HG02970 (cell line): ENCODE measurements around the gene GCH1.
A peak's percentile ranks its signal among the peaks of the same experiment; 100 is the strongest.
"Not testable (repeated sequence)": the region's sequence is repeated elsewhere in the genome, so short reads cannot be mapped to it uniquely, and the experiment has no call there.

Experiments
- ATAC-seq: cut with Tn5 transposase; IDR thresholded peaks from one replicate; pipeline ENCODE4 v1.9.1; 2021; ENCODE audit warnings: mild to moderate bottlenecking, moderate library complexity, moderate number of reproducible peaks; ENCODE audit not compliant: unreplicated experiment, low FRiP score

GCH1 gene

DNA sequence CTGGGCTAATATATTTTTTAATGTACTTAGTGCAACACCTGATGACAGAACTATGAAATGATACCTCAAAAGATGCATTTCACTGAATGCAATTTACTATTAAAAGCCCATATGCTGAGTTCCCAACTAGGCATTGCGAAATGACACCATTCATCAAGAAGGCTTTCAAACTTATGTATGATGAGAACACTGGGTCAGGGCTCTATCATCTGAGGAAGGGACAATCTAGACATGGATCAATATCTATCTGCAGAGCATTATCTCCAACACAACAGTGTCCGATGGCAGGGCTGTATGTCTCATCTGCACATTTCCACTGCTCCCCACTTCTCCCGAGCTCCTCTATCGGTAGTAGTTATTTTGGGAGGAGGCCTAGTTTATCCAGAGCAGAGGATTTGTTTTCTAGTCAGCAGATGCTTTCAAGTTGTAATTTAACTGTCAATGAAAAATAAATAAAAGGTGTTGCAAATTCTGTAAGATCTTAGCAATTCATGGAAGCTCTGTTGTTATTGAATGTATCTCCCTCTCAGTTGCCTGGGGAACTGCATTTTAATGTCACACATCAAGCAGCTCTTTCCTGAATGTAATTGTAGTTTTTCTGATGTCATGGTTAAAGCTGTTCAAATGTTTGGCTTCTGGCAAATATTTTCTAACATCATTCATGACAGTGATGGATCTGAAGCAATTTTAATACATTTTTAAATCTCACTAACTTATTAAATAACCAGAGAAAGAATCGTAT is 7.4 kb upstream of the GCH1 start:
- no peak for ATAC-seq

DNA sequence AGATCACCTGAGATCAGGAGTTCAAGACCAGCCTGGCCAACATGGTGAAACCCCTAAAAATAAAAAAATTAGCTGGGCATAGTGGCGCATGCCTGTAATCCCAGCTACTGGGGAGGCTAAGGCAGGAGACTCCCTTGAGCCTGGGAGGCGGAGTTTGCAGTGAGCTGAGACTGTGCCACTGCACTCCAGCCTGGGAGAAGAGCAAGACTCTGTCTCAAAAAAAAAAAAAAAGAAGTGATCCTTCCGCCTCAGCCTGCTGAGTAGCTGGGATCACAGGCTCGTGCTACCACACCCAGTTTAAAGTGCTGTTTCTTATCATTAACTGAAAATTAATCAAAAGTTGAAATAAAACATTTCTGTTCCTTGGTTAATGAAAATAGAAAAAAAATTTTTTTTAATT is 6.3 kb upstream of the GCH1 start:
- not testable (repeated sequence) for ATAC-seq

DNA sequence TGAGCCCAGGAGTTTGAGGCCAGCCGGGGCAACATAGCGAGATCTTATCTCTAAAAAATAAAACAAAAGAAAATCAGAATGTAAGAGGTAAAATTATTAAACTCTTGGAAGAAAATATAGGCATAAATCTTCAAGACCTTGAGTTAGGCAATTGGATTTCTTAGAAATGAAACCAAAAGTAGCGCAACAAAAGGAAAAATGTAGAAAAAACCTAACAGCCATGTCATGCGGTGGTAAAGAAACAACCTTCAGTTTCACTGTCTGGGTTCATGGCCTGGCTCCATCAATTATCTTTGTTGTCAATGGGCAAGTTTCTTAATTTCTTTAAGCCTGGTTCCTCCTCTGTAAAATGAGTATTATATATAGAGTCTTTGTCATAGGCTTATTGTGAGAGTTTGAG is 5.6 kb upstream of the GCH1 start:
- ATAC-seq: no peak

DNA sequence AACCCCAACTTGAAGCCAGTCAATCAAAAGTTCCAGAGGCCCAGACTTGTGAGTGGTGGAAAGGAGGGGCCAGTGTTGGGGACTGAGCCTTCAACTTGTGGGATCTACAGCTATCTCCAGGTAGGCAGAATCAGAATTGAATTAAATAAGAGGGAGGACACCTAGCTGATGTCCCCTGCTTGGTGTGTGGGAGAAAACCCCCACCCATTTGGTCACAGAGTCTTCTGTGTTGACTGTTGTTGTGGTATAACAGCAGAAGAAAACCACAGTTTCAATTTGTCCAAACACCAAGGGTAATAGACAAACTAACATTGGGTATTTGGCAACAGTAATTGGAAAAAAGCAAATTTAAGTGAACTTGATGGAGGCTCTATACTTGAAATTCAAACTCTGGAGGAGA is 3.4 kb upstream of the GCH1 start:
- no peak for ATAC-seq

DNA sequence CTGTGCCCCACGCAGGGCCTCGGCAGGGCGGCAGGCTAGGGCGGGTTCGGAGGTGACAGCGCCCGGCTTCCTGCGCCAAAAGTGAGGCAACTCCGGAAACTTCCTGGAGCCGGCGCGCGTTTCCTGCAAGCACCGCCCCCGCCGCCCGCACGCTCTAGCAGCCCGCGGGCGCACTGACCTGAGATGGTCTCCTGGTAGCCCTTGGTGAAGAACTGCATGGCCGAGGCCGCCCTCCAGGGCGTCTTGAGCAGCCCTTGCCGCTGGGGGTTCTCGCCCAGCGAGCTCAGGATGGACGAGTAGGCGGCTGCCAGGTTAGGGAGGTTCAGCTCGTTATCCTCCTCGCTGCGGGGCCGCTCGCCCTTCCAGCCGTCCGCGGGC is 494 bp downstream of the GCH1 start:
- ATAC-seq: peak; percentile 40

DNA sequence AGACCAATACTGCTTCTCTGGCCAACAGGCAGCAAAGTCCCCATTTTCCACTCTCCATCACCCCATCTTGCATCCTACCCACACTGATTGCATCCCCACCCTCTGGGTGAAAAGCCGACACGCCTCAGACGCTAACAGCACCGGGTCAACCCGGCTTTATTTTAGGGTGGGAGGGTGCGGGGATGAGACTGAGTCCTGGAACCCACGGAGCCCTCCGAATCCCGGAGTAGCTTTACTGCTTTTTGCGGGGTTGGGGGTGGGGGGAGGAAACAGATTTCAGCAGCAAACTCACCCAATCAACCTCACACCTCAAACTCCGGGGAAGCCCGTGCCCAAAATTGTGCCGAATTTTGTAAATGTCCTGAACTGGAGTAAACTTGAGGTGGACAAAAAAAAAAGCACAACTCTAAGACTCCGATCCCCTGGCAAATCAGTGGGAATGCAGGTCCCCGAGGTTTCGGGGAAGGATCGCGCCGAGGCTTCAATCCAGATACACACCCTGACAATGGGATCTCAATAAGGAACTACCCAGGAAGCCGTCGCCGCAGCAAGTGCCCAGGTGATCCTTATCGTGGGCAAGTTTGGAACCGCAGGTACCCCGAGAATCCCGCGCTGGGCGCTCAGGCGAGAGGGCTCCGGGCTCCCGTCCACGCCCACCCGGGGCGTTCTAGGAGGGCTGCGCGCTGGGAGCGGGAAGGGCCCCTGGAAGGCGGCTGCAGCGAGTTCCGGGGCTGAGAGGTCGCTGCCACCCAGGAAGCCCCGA is 1.1 kb downstream of the GCH1 start:
- ATAC-seq: no peak

DNA sequence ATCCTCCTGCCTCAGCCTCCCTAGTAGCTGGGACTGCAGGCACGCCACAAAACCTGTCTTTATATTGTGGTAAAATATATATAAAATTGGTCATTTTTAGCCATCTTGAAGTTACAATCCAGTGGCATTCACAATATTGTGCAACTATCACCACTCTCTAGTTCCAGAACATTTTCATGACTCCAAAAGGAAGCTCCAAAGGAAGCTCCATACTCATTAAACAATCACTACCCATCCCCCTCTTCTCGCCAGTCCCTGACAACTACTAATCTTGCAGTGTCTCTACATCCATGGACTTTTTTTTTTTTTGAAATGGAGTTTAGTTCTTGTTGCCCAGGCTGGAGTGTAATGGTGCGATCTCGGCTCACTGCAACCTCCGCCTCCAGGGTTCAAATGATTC is 3.1 kb downstream of the GCH1 start:
- no peak for ATAC-seq

DNA sequence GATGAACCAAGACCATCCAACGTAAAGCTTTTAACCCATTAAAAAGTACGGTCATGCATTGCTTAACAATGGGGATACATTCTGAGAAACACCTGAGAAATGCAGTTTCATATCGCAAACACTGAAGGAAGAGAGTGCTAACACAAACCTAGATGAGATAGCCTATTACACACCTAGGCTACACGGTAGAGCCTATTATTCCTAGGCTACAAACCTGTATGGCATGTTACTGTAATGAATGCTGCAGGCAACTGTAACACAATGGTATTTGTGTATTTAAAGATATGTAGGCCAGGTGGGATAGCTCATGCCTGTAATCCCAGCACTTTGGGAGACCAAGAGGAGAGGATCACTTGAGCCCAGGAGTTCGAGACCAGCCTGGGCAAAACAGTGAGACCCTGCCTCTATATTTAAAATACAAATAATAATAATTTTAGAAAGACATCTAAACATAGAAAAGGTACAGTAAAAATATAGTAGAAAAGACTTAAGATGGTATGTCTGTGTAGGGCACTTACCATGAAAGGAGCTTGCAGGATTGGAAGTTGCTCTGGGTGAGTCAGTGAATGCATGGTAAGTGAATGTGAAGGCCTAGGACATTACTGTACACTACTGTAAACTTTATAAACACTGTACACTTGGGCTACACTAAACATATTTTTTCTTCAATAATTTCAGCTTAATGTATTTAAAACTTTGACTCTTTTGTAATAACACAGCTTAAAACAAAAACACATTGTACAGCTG is 4.6 kb downstream of the GCH1 start:
- not testable (repeated sequence) for ATAC-seq

DNA sequence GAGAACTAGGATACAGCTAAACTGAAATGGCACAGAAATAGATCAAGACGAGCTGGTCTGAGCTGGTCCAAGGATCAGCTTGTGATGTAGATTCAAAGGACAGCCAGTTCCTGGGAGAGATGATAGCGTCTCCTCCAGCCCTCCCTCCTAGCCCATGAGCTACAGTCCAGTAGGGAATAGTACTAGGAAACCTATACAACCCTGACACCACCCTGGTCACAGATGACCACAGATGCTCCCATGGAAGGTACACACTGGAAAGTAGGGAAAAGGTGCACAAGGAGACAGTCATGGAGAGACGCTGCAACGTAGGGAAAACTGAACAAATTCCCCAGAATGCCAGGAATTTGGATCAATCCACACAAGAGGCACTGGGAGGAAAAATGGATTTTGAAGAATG is 6.9 kb downstream of the GCH1 start:
- ATAC-seq: no peak

DNA sequence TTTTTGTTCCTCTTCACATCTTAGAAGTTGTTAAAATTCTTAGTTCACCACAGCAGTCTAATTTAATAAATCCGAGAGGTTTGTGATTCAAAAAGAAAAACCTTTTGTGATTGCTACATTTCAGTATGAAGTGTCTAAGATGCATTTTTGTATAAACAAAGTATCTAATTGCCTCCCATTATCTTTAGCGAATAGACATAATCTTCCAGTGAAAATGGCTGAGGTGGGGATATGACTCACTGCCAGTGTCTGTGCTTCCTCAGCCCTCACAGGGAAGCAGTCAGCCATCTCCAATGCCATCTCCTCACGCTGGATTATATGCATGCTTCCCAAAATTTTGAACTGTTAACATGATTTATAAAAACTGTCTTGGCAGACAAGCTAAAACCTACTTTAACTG is 7.6 kb downstream of the GCH1 start:
- no peak for ATAC-seq

DNA sequence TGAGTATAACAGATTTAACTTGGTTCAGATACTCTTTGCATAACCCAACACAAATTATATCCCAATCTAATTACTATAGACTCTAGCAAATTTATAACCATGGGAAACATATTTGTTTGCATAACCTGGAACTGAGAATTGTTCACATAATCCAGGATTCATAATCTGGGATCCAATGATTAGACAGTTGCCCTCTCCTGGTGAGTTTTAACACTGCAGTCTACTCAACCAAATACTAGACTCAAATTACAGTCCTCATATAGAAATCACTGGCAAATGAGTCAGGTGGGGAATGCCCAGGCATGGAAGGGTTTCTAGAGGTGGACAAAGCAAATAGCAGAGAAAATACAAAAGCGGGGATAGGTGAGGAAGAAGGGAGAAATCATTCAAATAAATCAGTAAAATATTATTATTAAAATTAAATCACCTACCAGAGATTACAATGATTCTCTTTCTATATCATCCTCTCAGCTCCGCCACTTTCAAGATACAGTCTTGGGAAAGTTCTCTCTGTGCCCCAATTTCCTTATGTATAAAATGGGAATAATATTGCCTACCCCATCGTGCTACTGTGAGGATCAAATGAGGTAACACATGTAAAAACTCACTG is 9.4 kb downstream of the GCH1 start:
- no peak for ATAC-seq

DNA sequence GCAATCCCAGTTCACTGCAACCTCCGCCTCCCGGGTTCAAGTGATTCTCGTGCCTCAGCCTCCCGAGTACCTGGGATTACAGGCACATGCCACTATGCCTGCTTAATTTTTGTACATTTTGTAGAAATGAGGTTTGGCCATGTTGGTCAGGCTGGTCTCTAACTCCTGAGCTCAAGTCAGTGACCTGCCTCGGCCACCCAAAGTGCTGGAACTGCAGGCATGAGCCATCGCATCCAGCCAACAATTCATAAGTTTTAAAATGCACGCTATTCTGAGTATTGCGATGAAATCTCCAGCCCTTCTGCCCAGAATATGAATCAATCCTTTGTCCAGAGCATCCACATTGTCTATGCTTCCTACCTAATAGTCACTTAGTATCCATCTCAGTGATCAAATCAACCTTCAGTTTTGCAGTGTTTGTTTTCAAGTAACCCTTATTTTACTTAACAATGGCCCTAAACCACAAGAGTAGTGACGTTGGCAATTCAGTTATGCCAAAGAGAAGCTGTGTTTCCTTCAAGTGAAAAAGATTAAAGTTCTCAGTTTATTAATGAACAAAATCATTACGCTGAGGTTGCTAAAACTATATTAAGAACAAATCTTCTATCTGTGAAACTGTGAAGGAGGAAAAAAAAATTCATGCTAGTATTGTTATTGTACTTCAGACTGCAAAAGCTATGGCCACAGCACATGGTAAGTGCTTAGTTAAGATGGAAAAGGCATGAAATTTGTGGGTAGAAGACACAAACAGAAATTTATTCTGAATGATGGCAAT is 11.0 kb downstream of the GCH1 start:
- no peak for ATAC-seq

DNA sequence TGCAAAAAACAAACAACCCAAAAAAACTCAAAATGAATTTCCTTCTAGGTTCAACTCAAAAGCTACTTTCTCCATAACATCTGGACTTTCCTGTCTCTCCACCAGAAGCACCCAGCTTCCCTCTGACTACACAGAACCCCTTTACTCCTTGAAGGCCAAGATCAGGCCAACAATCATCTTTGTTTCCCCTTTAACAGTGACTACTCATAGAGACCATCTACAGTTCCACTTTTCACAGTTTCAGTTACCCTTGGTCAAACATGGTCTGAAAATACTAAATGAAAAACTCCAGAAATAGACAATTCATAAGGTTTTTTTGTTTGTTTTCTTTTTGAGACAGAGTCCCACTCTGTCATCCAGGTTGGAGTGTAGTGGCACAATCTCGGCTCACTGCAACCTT is 11.8 kb downstream of the GCH1 start:
- ATAC-seq: no peak

DNA sequence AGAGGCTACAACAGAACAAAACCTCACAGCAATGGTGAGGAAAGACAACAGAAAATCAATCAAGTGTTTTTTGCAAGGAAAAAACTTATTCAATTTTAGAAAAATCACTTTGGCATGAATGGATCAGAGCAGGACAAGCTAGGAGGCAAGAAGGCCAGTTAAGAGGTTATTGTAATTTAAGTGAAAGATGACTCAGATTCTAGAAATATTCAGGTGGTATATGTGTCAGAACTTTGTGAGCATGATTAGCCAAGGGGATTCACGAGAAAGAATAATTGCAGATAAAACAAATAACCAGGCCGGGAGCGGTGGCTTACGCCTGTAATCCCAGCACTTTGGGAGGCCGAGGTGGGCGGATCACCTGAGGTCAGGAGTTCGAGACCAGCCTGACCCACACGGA is 12.7 kb downstream of the GCH1 start:
- no peak for ATAC-seq

DNA sequence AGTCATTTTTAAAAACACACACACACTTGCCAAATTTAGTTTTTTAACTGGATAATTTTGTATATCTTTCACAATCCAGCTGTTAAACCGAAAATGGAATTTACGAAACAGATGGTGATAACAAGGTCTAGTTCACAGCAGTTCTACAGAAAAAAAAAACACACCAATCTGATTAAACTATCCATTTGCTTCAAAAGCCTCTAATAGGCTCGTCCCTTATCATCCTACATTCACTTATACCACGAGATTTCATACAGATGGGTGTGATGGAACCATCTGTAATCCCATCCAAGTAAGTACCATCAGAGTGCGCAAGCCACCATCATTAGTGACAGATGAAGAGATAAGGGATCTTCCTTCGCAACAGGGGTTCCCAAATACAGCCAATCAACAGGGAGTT is 20.1 kb downstream of the GCH1 start:
- ATAC-seq: no peak

DNA sequence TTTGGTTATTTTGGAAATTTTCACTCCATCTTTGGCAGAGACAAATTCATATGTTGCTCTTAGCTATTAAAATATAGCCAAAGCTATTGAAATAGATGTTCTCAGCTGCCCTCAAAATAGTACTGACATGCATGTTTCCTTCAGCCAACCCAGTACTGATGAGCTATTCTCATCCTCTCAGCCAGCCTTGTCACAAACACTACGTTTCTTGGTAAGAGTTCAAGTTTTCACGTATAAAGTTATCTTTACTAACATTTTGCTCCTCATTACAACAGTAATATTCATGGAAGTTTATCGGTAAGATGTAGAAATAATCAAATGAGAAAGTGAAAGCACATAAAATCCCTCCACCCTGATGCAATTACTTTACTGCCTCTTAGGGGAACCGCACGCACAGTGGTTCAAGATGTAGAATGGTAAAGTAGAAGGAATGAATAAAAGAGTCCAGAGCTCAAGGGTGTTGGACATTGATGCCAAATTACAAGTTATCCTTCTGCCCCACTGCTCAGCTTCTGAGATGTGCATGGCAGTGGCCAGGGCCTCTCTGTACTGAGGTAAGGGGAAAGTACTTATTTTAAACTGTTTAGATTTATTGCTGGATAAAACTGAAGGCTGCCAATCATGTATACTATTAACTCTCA is 20.7 kb downstream of the GCH1 start:
- ATAC-seq: peak; percentile 30

DNA sequence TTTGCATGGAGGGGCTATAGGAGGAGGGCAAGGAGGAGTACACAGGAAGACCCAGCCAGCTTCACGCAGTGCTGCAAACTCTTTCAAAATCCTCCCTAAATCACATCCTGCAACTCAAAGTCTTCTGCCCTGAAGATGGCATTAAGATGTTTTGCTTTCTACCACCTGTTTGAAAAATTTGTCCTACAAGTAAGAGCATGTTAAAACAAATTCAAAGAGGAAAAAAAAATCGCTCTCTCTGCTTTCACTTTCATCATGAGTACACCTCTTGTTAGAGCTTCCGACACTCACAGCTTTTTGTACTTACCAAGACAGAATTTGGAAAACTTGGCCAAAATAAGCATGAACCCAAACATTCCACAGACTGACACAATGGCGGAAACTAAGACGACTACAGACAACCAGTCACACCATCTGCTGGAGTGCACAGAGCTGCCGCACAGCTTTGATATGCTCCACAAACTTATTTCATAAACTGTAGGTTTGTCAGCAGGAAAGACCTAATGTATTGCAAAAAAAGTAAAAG is 21.3 kb downstream of the GCH1 start:
- ATAC-seq: peak; percentile 65

DNA sequence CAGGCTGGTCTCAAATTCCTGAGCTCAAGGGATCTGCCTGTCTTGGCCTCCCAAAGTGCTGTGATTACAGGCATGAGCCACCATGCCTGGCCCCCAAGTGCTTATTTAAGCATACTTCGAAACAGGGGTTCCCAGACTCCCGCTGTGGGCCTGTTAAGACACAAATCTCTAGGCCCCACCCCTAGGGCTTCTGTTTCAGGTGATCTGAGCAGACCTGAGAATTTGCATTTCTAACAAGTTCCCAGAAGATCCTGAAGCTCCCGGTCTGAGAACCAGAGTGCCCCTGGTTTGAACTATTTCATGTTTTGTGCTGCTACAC is 25.0 kb downstream of the GCH1 start:
- no peak for ATAC-seq

DNA sequence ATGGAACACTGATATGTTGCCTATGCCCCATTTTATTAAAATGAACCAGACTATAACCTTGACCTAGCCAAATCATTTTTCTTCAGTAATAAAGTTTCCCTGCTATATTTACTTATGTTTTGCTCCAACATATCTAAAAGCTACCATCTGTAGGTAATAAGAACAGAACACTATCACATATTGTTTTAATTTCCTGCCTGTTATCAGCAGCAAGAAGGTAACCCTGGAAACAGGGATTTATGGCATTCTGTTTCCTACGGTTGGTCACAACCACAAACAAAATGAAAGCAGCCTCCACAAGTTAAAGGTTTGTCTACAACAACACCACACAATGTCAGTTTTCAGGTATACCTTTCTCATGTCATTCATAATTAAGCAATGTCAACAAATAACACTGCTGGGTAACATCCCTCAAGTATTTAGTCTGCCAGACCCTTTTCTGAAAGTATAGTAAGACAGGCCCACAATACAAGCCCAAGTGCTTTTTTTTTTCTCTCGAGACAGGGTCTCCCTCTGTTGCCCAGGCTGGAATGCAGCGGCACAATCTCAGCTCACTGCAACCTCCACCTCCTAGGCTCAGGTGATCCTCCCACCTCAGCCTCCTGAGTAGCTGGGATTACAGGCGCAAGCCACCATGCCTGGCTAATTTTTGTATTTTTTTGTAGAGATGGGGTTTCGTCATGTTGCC is 25.5 kb downstream of the GCH1 start:
- no peak for ATAC-seq
